Stimulated activated CD4-positive, alpha-beta T cell treated with anti-CD3 and anti-CD28 coated beads, Interleukin-1b, Interleukin-23, amount 100 ng/mL, for 24 hours (primary cell): Measurements from ENCODE around the gene RANBP3L.
"Not testable (repeated sequence)": the region's sequence is repeated elsewhere in the genome, so short reads cannot be mapped to it uniquely, and the experiment has no call there.

Source experiments
- DNase-seq, 4 experiments: peaks; one replicate each; pipeline ENCODE4 v3.0.0-alpha.2; 2020; ENCODE audit warnings: low read depth in 4 of 4, low spot score in 1 of 4

RANBP3L gene

DNA sequence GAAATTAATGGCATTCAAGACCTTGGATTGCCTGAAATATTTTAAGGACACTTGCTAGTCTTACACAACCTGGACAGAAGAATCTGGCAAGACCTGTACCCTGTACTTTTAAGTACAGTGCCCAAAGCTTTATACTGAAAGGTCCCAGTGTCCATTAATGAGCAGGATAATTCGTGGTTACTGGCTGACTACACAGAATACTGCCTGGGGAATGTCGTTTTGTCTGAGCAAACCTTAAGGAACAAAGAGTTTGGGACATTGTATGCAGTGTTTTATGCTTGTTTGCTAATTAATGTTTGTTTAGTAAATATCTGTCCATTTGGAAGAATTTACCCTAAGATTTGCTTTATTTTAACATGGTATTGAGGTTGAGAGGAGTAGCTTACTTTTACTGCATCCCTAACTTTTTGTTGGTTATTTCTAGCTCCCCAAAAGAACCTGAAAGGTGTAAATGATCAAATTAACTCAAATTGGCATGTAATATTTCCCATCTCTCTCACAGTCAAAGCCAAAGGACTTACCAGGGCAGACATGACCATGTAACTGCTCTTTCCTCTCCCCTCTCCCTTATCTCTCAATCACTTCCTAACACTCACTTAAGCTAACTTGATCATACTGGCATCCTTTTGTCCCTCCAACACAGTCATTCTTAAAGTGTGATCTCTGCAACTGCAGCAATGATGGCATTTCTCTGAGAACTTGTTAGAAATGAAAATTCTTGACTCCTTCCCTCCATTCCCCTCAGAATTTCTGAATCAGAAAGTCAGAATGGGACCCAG is 15.7 kb downstream of the RANBP3L start:
- DNase-seq, result no peak

GRCh38 chr5:36283775-36284174 is 17.9 kb downstream of the RANBP3L start:
- DNase-seq, result not testable (repeated sequence)

DNA sequence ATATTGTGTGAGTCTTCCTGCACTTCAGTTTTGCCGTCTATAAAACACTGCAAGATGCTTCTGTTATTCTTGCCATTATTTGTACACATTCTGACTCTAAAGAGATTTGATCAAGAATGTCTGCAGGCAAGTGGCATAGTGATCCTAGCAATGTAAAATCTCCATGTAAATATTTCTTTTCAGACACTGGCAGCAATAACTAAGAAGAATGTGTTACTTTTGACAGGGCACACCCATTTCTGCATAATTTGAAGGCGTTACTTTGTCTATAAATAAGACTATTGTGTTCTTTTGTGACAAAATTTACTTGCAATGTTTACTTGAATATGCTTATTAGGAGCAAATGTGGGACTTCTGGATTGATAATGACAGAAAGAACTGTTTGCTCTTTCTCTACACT is 20.1 kb downstream of the RANBP3L start:
- no peak for DNase-seq

DNA sequence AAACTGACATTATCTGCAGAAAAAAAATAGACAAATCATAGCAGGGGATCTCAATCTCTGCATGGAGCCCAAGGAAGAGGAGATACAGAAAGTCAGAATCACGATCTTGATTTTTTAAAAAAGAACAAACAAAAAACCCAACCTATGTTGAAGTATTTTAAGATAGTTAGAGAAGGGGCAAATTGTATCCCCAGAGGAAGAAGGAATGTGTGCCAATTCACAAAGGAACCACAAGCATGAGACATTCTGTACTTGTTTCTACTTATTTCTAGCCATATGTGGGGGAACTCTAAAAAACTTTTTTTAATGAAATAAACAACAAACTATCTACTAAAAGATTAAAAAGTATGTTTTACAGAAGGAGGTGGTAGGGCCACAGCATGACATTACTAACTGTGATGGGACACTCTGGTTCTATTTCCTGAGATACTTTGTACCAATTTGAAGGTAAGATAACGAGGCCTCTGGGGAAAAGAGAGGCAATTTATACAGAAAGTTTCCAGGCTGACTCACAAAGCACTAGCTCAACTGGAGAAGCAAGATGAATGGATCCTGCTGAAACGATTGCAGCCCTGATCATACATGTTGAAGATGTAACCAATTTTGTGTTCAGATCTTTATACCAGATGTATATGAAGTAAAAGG is 22.5 kb downstream of the RANBP3L start:
- DNase-seq, result no peak

DNA sequence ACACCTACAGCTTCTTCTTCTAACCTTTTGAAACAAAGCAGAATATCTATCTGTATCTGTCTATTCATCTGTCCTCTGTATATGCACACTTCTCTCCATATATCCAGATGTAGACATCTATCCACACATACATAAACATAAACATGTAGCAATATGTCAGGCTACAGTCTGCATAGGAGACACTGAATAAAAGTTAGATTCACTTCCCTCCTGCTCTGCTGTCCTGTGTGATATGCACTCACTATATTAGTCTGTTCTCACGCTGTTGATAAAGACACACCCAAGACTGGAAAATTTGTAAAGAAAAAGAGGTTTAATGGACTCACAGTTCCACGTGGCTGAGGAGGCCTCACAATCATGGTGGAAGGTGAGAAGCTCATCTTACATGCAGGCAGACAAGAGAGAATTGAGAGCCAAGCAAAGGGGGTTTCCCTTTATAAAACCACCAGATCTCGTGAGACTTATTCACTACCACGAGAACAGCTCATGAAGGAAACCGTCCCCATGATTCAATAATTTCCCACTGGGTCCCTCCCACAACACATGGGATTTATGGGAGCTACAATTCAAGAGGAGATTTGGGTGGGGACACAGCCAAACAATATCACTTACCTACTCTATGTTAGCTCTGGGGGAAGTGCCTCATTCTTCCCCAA is 24.1 kb downstream of the RANBP3L start:
- no peak for DNase-seq

GRCh38 chr5:36276864-36277263 is 24.8 kb downstream of the RANBP3L start:
- no peak for DNase-seq

DNA sequence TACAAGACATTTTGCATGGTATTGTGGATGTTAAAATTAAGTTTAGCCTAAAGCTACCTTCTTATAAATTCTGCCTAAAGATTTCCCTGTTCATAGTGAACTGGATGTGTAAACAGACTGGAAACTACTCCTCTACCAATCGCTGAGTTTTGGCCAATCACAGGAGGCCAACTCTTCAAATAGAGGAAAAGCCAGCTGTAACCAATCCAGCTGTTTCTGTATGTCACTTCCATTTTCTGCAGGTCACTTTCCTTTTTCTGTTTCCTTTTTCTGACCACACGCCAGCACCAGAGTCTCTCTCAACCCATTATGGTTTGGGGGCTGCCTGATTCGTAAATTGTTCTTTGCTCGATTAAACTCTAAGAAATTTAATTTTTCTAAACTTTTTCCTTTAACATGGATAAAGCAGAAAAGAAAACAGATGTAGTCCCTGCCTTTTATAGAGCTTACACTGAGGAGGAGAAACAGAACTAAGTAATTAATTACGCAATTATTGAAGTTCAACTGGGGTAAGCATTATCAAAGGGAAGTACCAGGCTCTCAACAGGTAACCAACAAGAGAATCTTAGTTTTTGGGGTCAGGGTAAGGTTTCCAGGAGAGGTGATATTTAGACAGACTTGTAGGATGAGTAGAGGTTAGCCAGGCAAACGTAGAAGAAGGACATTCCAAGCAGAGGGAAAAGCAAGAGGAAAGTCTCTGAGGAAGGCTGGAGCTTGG is 27.7 kb downstream of the RANBP3L start:
- DNase-seq, result no peak

DNA sequence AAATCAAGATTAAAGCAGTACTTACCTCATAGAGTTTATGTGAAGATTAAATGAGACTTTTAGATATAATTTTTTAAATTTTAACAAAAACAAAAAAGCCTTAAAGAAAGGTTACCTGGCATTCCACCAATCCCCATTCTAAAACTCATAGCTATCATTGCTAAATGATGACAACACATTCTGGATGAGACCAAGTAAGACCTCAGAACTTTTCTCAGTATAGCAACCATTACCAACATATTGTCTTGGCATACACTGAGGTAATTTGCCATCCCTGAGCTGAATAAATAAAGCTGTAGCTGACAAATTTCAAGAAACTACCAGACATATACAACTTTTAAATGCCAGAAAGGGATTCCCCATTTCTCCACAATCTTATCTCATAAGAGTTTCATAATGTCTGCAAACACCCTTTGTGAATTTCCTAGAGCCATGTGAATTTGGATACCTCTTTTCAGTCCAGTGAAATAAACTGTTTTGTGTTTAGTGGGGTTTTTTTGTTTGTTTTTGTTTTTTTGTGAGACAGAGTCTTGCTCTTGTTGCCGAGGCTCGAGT is 29.5 kb downstream of the RANBP3L start:
- no peak for DNase-seq

DNA sequence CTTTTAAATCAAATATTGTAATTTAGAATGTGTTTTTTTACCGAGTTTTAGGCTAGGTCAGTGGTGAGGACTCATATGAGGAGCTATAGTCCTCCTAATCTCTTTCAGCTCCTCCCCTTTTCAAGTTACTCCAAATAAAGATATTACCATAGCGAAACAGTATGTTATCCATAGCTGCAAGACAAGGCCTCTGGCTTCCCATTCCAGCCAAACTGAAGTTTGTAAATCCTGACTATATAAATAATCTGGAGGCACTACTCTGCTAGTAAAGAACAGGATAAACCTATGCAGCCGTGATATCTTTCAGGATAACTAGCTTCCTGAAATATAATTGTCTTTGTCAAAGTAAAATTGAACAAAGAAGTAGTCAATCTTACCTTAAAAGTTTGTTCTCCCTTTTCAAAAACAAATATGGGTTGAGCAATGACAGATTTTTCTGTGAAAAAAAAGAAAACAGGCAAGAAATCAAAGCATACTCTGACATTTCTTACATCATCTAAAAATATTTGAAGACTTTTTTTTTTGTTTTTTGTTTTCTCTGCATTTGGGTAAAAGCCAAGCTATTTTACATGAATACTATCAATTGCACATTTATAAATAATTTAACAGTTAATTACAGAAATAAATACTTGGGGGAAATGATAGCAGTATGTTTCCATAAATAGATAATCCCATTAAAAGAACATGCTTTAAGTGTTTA is 30.7 kb downstream of the RANBP3L start:
- no peak for DNase-seq

DNA sequence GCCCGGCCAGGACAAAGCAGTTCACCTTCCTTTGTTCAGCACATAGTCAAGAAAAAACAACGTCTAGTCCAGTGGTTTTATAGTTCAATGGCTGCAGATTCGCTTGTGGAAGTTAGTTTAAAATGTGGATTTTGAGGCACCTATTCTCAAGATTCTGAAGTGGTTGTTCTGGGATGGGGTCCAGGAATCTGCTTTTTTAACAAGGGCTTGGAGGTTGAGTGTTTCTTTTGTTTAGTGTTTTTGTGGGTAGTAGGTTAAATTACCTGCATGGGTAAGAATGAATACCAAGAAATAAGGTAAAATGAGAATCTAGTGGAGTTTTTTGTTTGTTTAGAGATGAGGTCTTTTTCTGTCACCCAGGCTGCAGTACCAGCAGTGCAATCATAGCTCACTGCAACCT is 31.5 kb downstream of the RANBP3L start:
- no peak for DNase-seq

DNA sequence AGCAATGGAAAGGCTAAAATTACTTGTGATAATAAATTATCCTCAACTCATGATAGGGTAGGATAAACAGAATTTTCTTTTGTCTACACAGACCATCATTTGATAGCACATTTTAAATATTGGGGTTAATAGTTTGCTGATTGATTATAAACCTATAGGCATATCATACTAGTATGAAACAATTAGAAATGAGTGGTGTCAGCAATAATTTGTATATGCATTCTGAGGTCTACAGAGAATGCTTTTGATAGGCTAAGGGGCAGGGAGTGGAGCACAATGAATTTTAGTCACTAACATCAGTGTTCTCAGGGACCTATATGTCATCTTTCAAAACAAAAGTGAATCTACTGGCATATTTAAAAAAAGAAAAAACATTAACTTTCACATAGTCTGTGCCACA is 32.2 kb downstream of the RANBP3L start:
- DNase-seq, result no peak

DNA sequence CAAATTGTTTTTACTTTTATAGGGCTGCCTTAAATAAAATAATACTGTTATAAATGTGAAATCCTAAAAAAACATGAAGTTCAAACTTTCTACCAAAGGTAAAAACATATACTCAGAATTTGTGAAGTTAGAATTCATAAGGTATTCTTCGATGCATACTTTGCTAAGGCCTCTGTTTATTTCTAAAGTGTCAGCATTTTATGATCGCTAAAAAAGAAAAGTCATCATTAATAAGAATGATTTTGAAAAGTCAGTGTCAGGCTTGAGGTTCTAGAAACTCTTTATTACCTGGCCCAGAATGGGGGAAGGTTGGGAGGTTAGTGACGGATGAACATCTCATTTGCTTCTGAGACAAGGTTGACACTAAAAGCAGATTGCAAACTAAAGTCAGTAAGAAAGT is 33.8 kb downstream of the RANBP3L start:
- DNase-seq, result no peak

- no peak for DNase-seq
These were observed 37.4 kb downstream of the RANBP3L start for GRCh38 chr5:36264202-36264760.

- DNase-seq, result no peak
These were observed 40.5 kb downstream of the RANBP3L start for GRCh38 chr5:36261186-36261585.

DNA sequence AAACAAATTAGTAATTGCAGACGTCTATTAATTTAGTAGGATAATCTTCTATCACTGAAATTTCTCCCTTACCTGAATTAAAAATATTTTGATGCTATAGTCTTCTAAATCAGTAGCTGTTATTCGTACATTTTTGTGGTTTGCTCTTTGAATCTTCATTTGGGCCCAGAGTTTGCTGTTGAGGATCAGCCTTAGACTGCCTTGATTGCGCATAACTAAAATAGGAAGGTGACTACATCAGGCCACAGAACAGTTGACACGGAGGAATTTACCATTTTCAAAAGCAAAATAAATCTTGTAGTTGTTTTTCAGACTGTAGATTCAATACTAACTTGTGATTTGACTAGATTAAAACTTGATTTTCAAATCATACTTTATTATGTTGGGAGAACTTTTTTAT is 48.1 kb downstream of the RANBP3L start:
- no peak for DNase-seq

DNA sequence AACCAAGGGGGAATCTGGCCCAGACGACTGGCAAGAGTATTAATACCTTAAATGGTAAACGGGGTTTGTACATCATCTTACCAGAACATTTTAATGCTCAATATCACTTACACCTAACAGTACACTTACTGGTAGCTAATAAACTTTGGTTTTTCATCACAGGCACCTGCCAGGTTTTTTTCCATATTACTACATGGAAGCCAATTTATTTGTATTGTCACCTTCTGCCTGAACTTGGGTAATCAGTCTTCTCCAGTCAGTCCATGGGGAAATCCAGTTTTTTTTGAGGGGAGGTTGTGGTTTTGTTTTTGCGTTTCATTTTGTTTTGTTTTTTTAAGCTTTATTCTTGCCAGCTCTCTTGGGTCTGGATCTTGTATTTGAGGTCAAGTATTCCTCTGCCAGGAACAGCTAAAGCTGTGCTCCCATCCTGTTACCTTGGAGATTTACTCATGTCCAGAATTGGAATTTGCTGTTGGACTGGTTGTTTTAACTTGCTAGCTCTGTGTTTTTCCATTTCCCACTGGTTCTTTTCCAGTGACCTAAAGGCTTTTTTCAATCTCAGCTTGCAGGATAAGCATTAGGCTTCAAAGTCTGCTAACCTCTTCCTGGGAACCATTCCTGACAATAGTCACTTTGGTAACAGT is 48.9 kb downstream of the RANBP3L start:
- DNase-seq, result no peak

- DNase-seq, result no peak
These were observed 50.5 kb downstream of the RANBP3L start for GRCh38 chr5:36251218-36251617.

DNA sequence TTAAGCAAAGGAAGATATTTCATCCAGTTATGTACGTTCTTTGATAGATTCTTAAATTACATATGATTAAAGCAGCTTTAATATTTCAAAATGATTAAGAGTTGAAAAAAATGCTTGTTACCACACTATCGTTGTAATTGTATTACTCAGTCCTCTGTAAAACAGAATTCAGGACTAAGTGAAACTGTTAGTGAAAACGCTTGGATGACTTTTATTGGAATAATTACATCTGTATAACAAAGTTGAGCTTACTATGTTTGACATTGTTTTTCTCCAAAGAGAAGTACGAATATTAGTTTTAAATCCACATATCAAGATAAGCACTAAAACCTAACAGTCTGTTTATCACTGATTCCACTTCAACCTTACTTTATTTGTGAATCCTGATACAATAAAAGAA is 51.3 kb downstream of the RANBP3L start:
- DNase-seq, result no peak

- no peak for DNase-seq
These were observed 55.5 kb downstream of the RANBP3L start for GRCh38 chr5:36246036-36246800.
